GM12878 (cell line): Measurements from ENCODE around the gene NTM. TPM values are rescaled to one million over a fixed set of nuclear protein-coding genes. Genes with fewer than 3 reads are reported as not detected.

Experiments used
- ATAC-seq: fragments of 200-7000 bp; cut with Tn5 transposase; 3 replicates; pipeline ENCODE4 v1.9.1; 2020; ENCODE audit warnings: mild to moderate bottlenecking, moderate library complexity
- BruUV-seq: library from RNA; stranded (reverse); fragments of 400-500 nt; replicated peaks from 2 replicates; lab custom pipeline; 2021; lab: Mats Ljungman, UMichigan
- CTCF ChIA-PET: fragments of 300-600 bp; sonication (Branson Sonifier 250); formaldehyde crosslinking; extraction: SDS; loops from one replicate; lab custom pipeline; 2021; ENCODE audit warnings: inconsistent platforms; lab: Yijun Ruan, JAX
- POLR2A ChIA-PET: fragments of 350-600 bp; formaldehyde crosslinking; extraction: SDS; loops from one replicate; lab custom pipeline; 2021; ENCODE audit warnings: inconsistent platforms; lab: Charles Lee
- RAD21 ChIA-PET: fragments of 300-600 bp; sonication (Branson Sonifier 250); formaldehyde crosslinking; loops from one replicate; lab custom pipeline; 2023; ENCODE audit warnings: antibody characterized with exemption; ENCODE audit not compliant: unreplicated experiment; lab: Charles Lee
- SMC1A ChIA-PET: fragments of 300-600 bp; sonication (Branson Sonifier 250); formaldehyde crosslinking; loops from one replicate; lab custom pipeline; 2023; ENCODE audit not compliant: unreplicated experiment, uncharacterized antibody; lab: Charles Lee
- DNase-seq: peaks from one replicate; pipeline ENCODE4 v3.0.0-alpha.2; 2011; ENCODE audit warnings: low read depth, low spot score
- FAIRE-seq: peaks from 3 replicates; lab custom pipeline; 2011; peaks lifted over from hg19 to GRCh38; lab: Jason Lieb, UNC
- H2AFZ ChIP-seq: 2 replicates; pipeline ENCODE4 v1.6.0; 2011; ENCODE audit warnings: low read depth, low read length, control low read depth; ENCODE audit not compliant: control insufficient read depth
- H3K27ac ChIP-seq: 2 replicates; pipeline ENCODE4 v1.5.1; 2011; ENCODE audit warnings: control low read depth; ENCODE audit not compliant: control insufficient read depth, insufficient read depth
- H3K27me3 ChIP-seq, 2 experiments: replicated peaks in 1 of 2; 2 replicates each; pipeline versions ENCODE4 v1.6.0 to v1.6.1; 2011; ENCODE audit warnings: low read length in 1 of 2; ENCODE audit not compliant: control insufficient read depth in 2 of 2, insufficient read depth in 2 of 2
- H3K36me3 ChIP-seq, 2 experiments: 2 replicates each; pipeline ENCODE4 v1.5.1; 2011; ENCODE audit warnings: low read length in 1 of 2; ENCODE audit not compliant: control insufficient read depth in 2 of 2, insufficient read depth in 2 of 2
- H3K4me1 ChIP-seq: 2 replicates; pipeline ENCODE4 v1.6.1; 2011; ENCODE audit warnings: mild to moderate bottlenecking, low read length, moderate library complexity, mixed read lengths; ENCODE audit not compliant: control insufficient read depth, insufficient read depth
- H3K4me2 ChIP-seq: 2 replicates; pipeline ENCODE4 v1.6.0; 2011; ENCODE audit warnings: control low read depth; ENCODE audit not compliant: control insufficient read depth, insufficient read depth
- H3K4me3 ChIP-seq: fragments of 200-600 bp; sonication (generic); 2 replicates; pipeline ENCODE4 v1.5.1; 2016
- H3K79me2 ChIP-seq: 2 replicates; pipeline ENCODE4 v1.6.0; 2011; ENCODE audit warnings: low read length; ENCODE audit not compliant: control insufficient read depth, insufficient read depth
- H3K9ac ChIP-seq: 2 replicates; pipeline ENCODE4 v1.8.0; 2011; ENCODE audit warnings: low read length, control low read depth, mixed read lengths; ENCODE audit not compliant: control insufficient read depth, insufficient read depth
- H3K9me3 ChIP-seq: replicated peaks from 3 replicates; pipeline ENCODE4 v1.5.1; 2011; ENCODE audit warnings: mild to moderate bottlenecking, low read length; ENCODE audit not compliant: control insufficient read depth, insufficient read depth
- H4K20me1 ChIP-seq: 2 replicates; pipeline ENCODE4 v1.6.0; 2011; ENCODE audit not compliant: control insufficient read depth, insufficient read depth
- BRCA1 ChIP-seq: IDR thresholded peaks from 2 replicates; pipeline ENCODE4 v1.6.1; 2011; ENCODE audit warnings: low read depth, low read length, improper control_type of control experiment
- CBFB ChIP-seq: IDR thresholded peaks from 2 replicates; pipeline ENCODE4 v1.6.1; 2016; ENCODE audit warnings: antibody characterized with exemption, low read depth
- CREB1 ChIP-seq: IDR thresholded peaks from 2 replicates; pipeline ENCODE4 v1.6.1; 2012; ENCODE audit warnings: low read depth, mild to moderate bottlenecking, inconsistent platforms
- FOXM1 ChIP-seq: IDR thresholded peaks from 2 replicates; pipeline ENCODE4 v1.6.1; 2012; ENCODE audit warnings: low read depth, mild to moderate bottlenecking, inconsistent platforms, low read length, moderate library complexity
- GATAD2B ChIP-seq: fragments of 450-650 bp; conservative IDR thresholded peaks from 2 replicates; pipeline ENCODE4 v1.6.1; 2017; ENCODE audit warnings: low read depth, mild to moderate bottlenecking, moderate library complexity
- IRF4 ChIP-seq: IDR thresholded peaks from 2 replicates; pipeline ENCODE4 v1.6.1; 2011; ENCODE audit warnings: low read depth, low read length
- KDM1A ChIP-seq: fragments of 200-600 bp; sonication (generic); IDR thresholded peaks from 2 replicates; pipeline ENCODE4 v1.6.1; 2016; ENCODE audit warnings: borderline replicate concordance
- MXI1 ChIP-seq: fragments of 150-350 bp; IDR thresholded peaks from 2 replicates; pipeline ENCODE4 v1.6.1; 2011; ENCODE audit warnings: low read depth, mild to moderate bottlenecking, inconsistent platforms, low read length, improper control_type of control experiment
- NFYA ChIP-seq: IDR thresholded peaks from 2 replicates; pipeline ENCODE4 v1.6.1; 2011; ENCODE audit warnings: low read depth, mild to moderate bottlenecking, low read length, improper control_type of control experiment, borderline replicate concordance
- NR2C1 ChIP-seq: fragments of 450-650 bp; IDR thresholded peaks from 2 replicates; pipeline ENCODE4 v1.6.1; 2017; ENCODE audit warnings: antibody characterized with exemption, mild to moderate bottlenecking, moderate library complexity
- TARDBP ChIP-seq: IDR thresholded peaks from 2 replicates; pipeline ENCODE4 v1.6.1; 2016; ENCODE audit warnings: borderline replicate concordance
- TCF12 ChIP-seq: IDR thresholded peaks from 2 replicates; pipeline ENCODE4 v1.6.1; 2011; ENCODE audit warnings: low read depth, mild to moderate bottlenecking, low read length
- ZNF207 ChIP-seq: fragments of 450-650 bp; IDR thresholded peaks from 2 replicates; pipeline ENCODE4 v1.6.1; 2014; ENCODE audit warnings: antibody characterized with exemption, mild to moderate bottlenecking, borderline replicate concordance
- ZNF384 ChIP-seq: IDR thresholded peaks from 2 replicates; pipeline ENCODE4 v1.6.1; 2012; ENCODE audit warnings: low read depth, mild to moderate bottlenecking, low read length, improper control_type of control experiment, borderline replicate concordance
- whole genome bisulfite sequencing: methylation state at CpG from one replicate; pipeline ENCODE4 v1.1.6; 2016; ENCODE audit warnings: low lambda C conversion rate; ENCODE audit not compliant: insufficient replicate concordance, insufficient coverage; ENCODE audit errors: missing lambda C conversion rate; 5-methylcytosine and 5-hydroxymethylcytosine counted together
- in situ Hi-C: fragments of 300-500 bp; cut with MboI; formaldehyde crosslinking; loops from 9 replicates; pipeline ENCODE4 v1.14.3; 2018; ENCODE audit warnings: mixed read lengths
- intact Hi-C: fragments of 100-400 bp; cut with micrococcal nuclease; formaldehyde crosslinking; loops from one replicate; pipeline ENCODE4 v1.14.2; 2022; ENCODE audit not compliant: unreplicated experiment
- polyA plus RNA-seq, 11 experiments: library from polyadenylated mRNA; depleted of rRNA in 4 of 11; unstranded in 6 of 11; stranded (reverse) in 5 of 11; fragments of >200 nt; fragmentation: Nextera tagmentation in 4 of 11; fragmentation: Illumina TruSeq in 1 of 11; extraction: Ambion mirVana in 4 of 11; extraction: Trizol in 1 of 11; gene quantifications; 1 replicate in 1 of 11; 2 replicates in 10 of 11; pipeline versions ENCODE4 v1.2.1 to v1.2.3, GENCODE V29; 2011 to 2016; ENCODE audit warnings: inconsistent platforms in 2 of 11, missing spikeins in 2 of 11, low read depth in 1 of 11
- total RNA-seq, 4 experiments: library from RNA; depleted of rRNA in 3 of 4; stranded (reverse); fragments of >200 nt in 3 of 4; fragmentation: Illumina TruSeq in 1 of 4; extraction: Trizol in 1 of 4; gene quantifications; 2 replicates each; pipeline versions ENCODE4 v1.2.1 to v1.2.3, GENCODE V29; 2013 to 2021
- TF ChIP-seq, protein P1 (sequence below): fragments of 450-650 bp; IDR thresholded peaks from 2 replicates; pipeline ENCODE4 v1.6.1; 2016; ENCODE audit warnings: mild to moderate bottlenecking
- TF ChIP-seq, protein P2 (sequence below): IDR thresholded peaks from 2 replicates; pipeline ENCODE4 v1.6.1; 2011; ENCODE audit warnings: low read depth, mild to moderate bottlenecking, low read length, moderate library complexity, borderline replicate concordance; ENCODE audit errors: extremely low read depth
- TF ChIP-seq, protein P3 (sequence below): fragments of 450-650 bp; IDR thresholded peaks from 2 replicates; pipeline ENCODE4 v1.6.1; 2017; ENCODE audit warnings: antibody characterized with exemption, mild to moderate bottlenecking, moderate library complexity
- TF ChIP-seq, protein P4 (sequence below): fragments of 450-650 bp; IDR thresholded peaks from 2 replicates; pipeline ENCODE4 v1.6.1; 2017; ENCODE audit warnings: mild to moderate bottlenecking, moderate library complexity

The NTM gene
- total and polyA plus RNA-seq, 10 of the 15 experiments (the other 5 are each of a cell fraction or from before 2014, with no cell fraction given): not detected

DNA sequence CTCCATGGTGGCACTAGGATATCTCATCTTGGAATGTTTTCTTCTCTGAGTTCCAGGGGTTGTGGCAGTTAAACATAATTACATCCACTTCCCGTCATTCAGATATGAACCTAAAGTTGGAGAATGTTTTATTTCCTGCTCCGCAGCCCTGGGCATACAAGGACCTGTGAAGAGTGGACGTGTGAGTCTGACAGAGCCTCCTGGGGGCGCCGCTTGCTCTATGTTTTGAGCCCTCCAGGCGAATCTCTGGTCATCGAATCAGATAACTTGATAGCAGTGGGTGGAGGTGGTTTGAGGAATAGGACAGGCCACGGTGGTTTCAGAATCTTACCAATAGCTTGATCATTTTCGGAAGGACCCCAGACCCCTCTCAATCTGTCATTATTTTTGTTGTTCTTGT is 174.2 kb downstream of the NTM start:
- Histone ChIP-seq H3K4me3 (no peak overlapping the region), H3K27me3 (peaks cover 0 to 2% of the 10 kb centered on the region in 2 experiments; a peak in 2 of 4 replicates), H3K27ac (no peak overlapping the region), H3K9me3 (no peaks in the 10 kb centered on the region), H2AFZ (no peak overlapping the region), H3K36me3 (no peaks in the 10 kb centered on the region), H3K4me1 (no peaks in the 10 kb centered on the region), H3K4me2 (no peak overlapping the region), H3K79me2 (no peaks in the 10 kb centered on the region), H3K9ac (no peak overlapping the region), H4K20me1 (no peaks in the 10 kb centered on the region)
- ATAC-seq (no peak), FAIRE-seq (no peak), DNase-seq (no peak)
- RAD21 ChIA-PET: no interaction called here
- in situ Hi-C loops: no loop called here
- WGBS: 8% methylated on average over 9 of the region's 9 CpGs
- intact Hi-C loops: no loop called here
- SMC1A ChIA-PET: no interaction called here
- POLR2A ChIA-PET: no interaction called here
- no peak for TF ChIP-seq IRF4
- TF ChIP-seq, protein P1, sequence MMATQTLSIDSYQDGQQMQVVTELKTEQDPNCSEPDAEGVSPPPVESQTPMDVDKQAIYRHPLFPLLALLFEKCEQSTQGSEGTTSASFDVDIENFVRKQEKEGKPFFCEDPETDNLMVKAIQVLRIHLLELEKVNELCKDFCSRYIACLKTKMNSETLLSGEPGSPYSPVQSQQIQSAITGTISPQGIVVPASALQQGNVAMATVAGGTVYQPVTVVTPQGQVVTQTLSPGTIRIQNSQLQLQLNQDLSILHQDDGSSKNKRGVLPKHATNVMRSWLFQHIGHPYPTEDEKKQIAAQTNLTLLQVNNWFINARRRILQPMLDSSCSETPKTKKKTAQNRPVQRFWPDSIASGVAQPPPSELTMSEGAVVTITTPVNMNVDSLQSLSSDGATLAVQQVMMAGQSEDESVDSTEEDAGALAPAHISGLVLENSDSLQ: no peak
- TF ChIP-seq MXI1: no peak
- TF ChIP-seq ZNF207: no peak
- no peak for TF ChIP-seq TCF12
- no peak for TF ChIP-seq NR2C1
- TF ChIP-seq ZNF384: no peak
- TF ChIP-seq, protein P2, sequence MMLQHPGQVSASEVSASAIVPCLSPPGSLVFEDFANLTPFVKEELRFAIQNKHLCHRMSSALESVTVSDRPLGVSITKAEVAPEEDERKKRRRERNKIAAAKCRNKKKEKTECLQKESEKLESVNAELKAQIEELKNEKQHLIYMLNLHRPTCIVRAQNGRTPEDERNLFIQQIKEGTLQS: no peak
- TF ChIP-seq CBFB: no peak
- TF ChIP-seq, protein P3, sequence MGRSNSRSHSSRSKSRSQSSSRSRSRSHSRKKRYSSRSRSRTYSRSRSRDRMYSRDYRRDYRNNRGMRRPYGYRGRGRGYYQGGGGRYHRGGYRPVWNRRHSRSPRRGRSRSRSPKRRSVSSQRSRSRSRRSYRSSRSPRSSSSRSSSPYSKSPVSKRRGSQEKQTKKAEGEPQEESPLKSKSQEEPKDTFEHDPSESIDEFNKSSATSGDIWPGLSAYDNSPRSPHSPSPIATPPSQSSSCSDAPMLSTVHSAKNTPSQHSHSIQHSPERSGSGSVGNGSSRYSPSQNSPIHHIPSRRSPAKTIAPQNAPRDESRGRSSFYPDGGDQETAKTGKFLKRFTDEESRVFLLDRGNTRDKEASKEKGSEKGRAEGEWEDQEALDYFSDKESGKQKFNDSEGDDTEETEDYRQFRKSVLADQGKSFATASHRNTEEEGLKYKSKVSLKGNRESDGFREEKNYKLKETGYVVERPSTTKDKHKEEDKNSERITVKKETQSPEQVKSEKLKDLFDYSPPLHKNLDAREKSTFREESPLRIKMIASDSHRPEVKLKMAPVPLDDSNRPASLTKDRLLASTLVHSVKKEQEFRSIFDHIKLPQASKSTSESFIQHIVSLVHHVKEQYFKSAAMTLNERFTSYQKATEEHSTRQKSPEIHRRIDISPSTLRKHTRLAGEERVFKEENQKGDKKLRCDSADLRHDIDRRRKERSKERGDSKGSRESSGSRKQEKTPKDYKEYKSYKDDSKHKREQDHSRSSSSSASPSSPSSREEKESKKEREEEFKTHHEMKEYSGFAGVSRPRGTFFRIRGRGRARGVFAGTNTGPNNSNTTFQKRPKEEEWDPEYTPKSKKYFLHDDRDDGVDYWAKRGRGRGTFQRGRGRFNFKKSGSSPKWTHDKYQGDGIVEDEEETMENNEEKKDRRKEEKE: no peak
- TF ChIP-seq, protein P4, sequence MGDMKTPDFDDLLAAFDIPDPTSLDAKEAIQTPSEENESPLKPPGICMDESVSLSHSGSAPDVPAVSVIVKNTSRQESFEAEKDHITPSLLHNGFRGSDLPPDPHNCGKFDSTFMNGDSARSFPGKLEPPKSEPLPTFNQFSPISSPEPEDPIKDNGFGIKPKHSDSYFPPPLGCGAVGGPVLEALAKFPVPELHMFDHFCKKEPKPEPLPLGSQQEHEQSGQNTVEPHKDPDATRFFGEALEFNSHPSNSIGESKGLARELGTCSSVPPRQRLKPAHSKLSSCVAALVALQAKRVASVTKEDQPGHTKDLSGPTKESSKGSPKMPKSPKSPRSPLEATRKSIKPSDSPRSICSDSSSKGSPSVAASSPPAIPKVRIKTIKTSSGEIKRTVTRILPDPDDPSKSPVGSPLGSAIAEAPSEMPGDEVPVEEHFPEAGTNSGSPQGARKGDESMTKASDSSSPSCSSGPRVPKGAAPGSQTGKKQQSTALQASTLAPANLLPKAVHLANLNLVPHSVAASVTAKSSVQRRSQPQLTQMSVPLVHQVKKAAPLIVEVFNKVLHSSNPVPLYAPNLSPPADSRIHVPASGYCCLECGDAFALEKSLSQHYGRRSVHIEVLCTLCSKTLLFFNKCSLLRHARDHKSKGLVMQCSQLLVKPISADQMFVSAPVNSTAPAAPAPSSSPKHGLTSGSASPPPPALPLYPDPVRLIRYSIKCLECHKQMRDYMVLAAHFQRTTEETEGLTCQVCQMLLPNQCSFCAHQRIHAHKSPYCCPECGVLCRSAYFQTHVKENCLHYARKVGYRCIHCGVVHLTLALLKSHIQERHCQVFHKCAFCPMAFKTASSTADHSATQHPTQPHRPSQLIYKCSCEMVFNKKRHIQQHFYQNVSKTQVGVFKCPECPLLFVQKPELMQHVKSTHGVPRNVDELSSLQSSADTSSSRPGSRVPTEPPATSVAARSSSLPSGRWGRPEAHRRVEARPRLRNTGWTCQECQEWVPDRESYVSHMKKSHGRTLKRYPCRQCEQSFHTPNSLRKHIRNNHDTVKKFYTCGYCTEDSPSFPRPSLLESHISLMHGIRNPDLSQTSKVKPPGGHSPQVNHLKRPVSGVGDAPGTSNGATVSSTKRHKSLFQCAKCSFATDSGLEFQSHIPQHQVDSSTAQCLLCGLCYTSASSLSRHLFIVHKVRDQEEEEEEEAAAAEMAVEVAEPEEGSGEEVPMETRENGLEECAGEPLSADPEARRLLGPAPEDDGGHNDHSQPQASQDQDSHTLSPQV: no peak
- no peak for TF ChIP-seq TARDBP
- TF ChIP-seq GATAD2B: no peak
- no peak for TF ChIP-seq BRCA1
- TF ChIP-seq FOXM1: no peak
- no peak for TF ChIP-seq NFYA
- TF ChIP-seq KDM1A: no peak
- no peak for TF ChIP-seq CREB1
- BruUV-seq: no TSS peak
- CTCF ChIA-PET: no interaction called here
